Body of pancreas (tissue), 4 donors: ENCODE results near the gene LOXL4. TPM values are rescaled to one million over a fixed set of nuclear protein-coding genes. Genes with fewer than 3 reads are reported as not detected.

Experiments
- ATAC-seq: fragments of 150-250 bp; one replicate; pipeline ENCODE4 v1.9.1; 2016
- DNase-seq, 4 donors: peaks; one replicate each; pipeline ENCODE4 v3.0.0-alpha.2; 2019
- H3K27ac ChIP-seq, 4 donors: fragments of 200-600 bp; sonication (generic); 1 replicate in 3 of 4; 2 replicates in 1 of 4; pipeline versions ENCODE4 v1.5.1 to v1.6.1; 2016 to 2019; ENCODE audit warnings: mild to moderate bottlenecking in 1 of 4, mixed read lengths in 1 of 4, moderate library complexity in 1 of 4
- H3K27me3 ChIP-seq, 2 donors: fragments of 200-600 bp; sonication (generic); one replicate each; pipeline ENCODE4 v1.6.0; 2016; ENCODE audit warnings: mild to moderate bottlenecking in 1 of 2
- H3K36me3 ChIP-seq, 2 donors: fragments of 200-600 bp; sonication (generic); replicated peaks in 1 of 2; 2 replicates each; pipeline ENCODE4 v1.5.1; 2016; ENCODE audit warnings: low read depth in 2 of 2; ENCODE audit not compliant: insufficient read depth in 1 of 2
- H3K4me1 ChIP-seq: fragments of 200-600 bp; sonication (generic); one replicate; pipeline ENCODE4 v1.6.0; 2016
- H3K4me3 ChIP-seq, 2 donors: fragments of 200-600 bp; sonication (generic); 1 replicate in 1 of 2; 2 replicates in 1 of 2; pipeline ENCODE4 v1.5.1; 2016 to 2019
- H3K9me3 ChIP-seq, 3 donors: fragments of 200-600 bp; sonication (generic); 1 replicate in 2 of 3; 2 replicates in 1 of 3; pipeline ENCODE4 v1.5.1; 2016
- CTCF ChIP-seq, 7 experiments: fragments of 450-650 bp in 4 of 7; fragments of 200-600 bp in 3 of 7; sonication (generic) in 3 of 7; IDR thresholded peaks; one replicate each; pipeline ENCODE4 v1.5.1; 2016 to 2019; ENCODE audit warnings: antibody characterized with exemption in 7 of 7
- POLR2A ChIP-seq, 3 donors: fragments of 450-650 bp; IDR thresholded peaks; one replicate each; pipeline ENCODE4 v1.6.1; 2016; ENCODE audit warnings: antibody characterized with exemption in 3 of 3, mild to moderate bottlenecking in 2 of 3
- WGBS, 2 donors: methylation state at CpG; one replicate each; pipeline ENCODE4 v1.1.5; 2017; 5-methylcytosine and 5-hydroxymethylcytosine counted together
- intact Hi-C: fragments of 100-400 bp; cut with DNase I; formaldehyde crosslinking; loops from one replicate; pipeline ENCODE4 v1.15.1; 2023
- total RNA-seq, 2 donors: library from RNA; depleted of rRNA; stranded (reverse); fragments of >200 nt; gene quantifications; one replicate each; pipeline ENCODE4 v1.1.0, GENCODE V29; 2016

LOXL4 gene
- total RNA-seq, 2 donors from 2014 or later = 8.9 to 10.6 TPM

- intact Hi-C loops = no loop called here
- Histone ChIP-seq H3K4me3 (no peak overlapping the region), H3K4me1 (no peaks in the 10 kb centered on the region), H3K27ac (no peak overlapping the region), H3K9me3 (no peaks in the 10 kb centered on the region), H3K27me3 (no peaks in the 10 kb centered on the region), H3K36me3 (no peaks in the 10 kb centered on the region)
- DNase-seq (no peak), ATAC-seq (no peak)
- TF ChIP-seq CTCF (IDR thresholded peaks at IDR 0.05) (no peak), POLR2A (IDR thresholded peaks at IDR 0.05) (no peak)
- WGBS, 2 donors = 37 to 46% methylated on average over 1 of the region's 1 CpG
Observed at GRCh38 chr10:98226508-98227144, 41.4 kb downstream of the LOXL4 start.

GRCh38 chr10:98224996-98225395 lies 43.0 kb downstream of the LOXL4 start:
- no peaks in the 10 kb centered on the region for H3K36me3 ChIP-seq
- H3K4me1 ChIP-seq = no peaks in the 10 kb centered on the region
- ATAC-seq (no peak), DNase-seq (no peak)
- no peak overlapping the region for H3K4me3 ChIP-seq
- intact Hi-C loops = no loop called here
- WGBS, 2 donors = 75 to 80% methylated on average over 1 of the region's 1 CpG
- no peaks in the 10 kb centered on the region for H3K9me3 ChIP-seq
- no peak overlapping the region for H3K27ac ChIP-seq
- H3K27me3 ChIP-seq = no peaks in the 10 kb centered on the region
- TF ChIP-seq CTCF (IDR thresholded peaks at IDR 0.05) (no peak), POLR2A (IDR thresholded peaks at IDR 0.05) (no peak)

- Histone ChIP-seq H3K27me3 (no peaks in the 10 kb centered on the region), H3K27ac (no peak overlapping the region), H3K9me3 (peaks cover 0 to 2% (median 0%) of the 10 kb centered on the region in 3 donors), H3K36me3 (no peaks in the 10 kb centered on the region), H3K4me3 (no peak overlapping the region), H3K4me1 (no peaks in the 10 kb centered on the region)
- 73 to 74% methylated on average over 2 of the region's 2 CpGs for WGBS, 2 donors
- no peak for DNase-seq
- no peak for ATAC-seq
- TF ChIP-seq POLR2A (IDR thresholded peaks at IDR 0.05) (no peak), CTCF (IDR thresholded peaks at IDR 0.05) (no peak)
- intact Hi-C loops = no loop called here
Observed at GRCh38 chr10:98224509-98224908, 43.5 kb downstream of the LOXL4 start.

- ATAC-seq = no peak
Observed at GRCh38 chr10:98223874-98224273, 44.1 kb downstream of the LOXL4 start.

More at GRCh38 chr10:98223874-98224273, 44.1 kb downstream of the LOXL4 start:
- TF ChIP-seq CTCF (IDR thresholded peaks at IDR 0.05) = no peak
- Histone ChIP-seq H3K9me3 (peaks cover 0 to 5% (median 0%) of the 10 kb centered on the region in 3 donors), H3K36me3 (no peaks in the 10 kb centered on the region), H3K4me3 (no peak overlapping the region), H3K4me1 (no peaks in the 10 kb centered on the region), H3K27ac (no peak overlapping the region), H3K27me3 (no peaks in the 10 kb centered on the region)
- no peak for DNase-seq
- intact Hi-C loops = no loop called here
- 97 to 100% methylated on average over 5 to 6 of the region's 6 CpGs for WGBS, 2 donors
